Islet of Langerhans (tissue), 1 donor: ENCODE measurements around the gene RAB40C.

Experiments
- FAIRE-seq: peaks from one replicate; lab custom pipeline; 2011; peaks lifted over from hg19 to GRCh38; lab: Jason Lieb, UNC

RAB40C gene

GRCh38 chr16:617855-618254 is 28.0 kb downstream of the RAB40C start:
- no peak for FAIRE-seq

GRCh38 chr16:619476-620100 is 29.7 kb downstream of the RAB40C start:
- no peak for FAIRE-seq

GRCh38 chr16:620700-621525 is 31.0 kb downstream of the RAB40C start:
- no peak for FAIRE-seq

- FAIRE-seq = no peak
These were observed 31.8 kb downstream of the RAB40C start for GRCh38 chr16:621526-622105.

- no peak for FAIRE-seq
These were observed 33.0 kb downstream of the RAB40C start for GRCh38 chr16:622920-623280.

- no peak for FAIRE-seq
These were observed 34.7 kb downstream of the RAB40C start for GRCh38 chr16:624526-625070.

GRCh38 chr16:625117-625976 is 35.5 kb downstream of the RAB40C start:
- FAIRE-seq = no peak

- no peak for FAIRE-seq
These were observed 36.3 kb downstream of the RAB40C start for GRCh38 chr16:625977-626765.

- FAIRE-seq = no peak
These were observed 37.1 kb downstream of the RAB40C start for GRCh38 chr16:626787-627453.

- no peak for FAIRE-seq
These were observed 37.8 kb downstream of the RAB40C start for GRCh38 chr16:627454-628239.

- FAIRE-seq = no peak
These were observed 38.6 kb downstream of the RAB40C start for GRCh38 chr16:628321-629061.

GRCh38 chr16:629185-629832 is 39.4 kb downstream of the RAB40C start:
- no peak for FAIRE-seq

- no peak for FAIRE-seq
These were observed 40.0 kb downstream of the RAB40C start for GRCh38 chr16:629833-630248.

- FAIRE-seq = no peak
These were observed 40.5 kb downstream of the RAB40C start for GRCh38 chr16:630249-630814.

- no peak for FAIRE-seq
These were observed 41.0 kb downstream of the RAB40C start, which contains the start of gene WFIKKN1 for GRCh38 chr16:630815-631405. TSS of gene WFIKKN1 (plus strand) at chr16:630985. CDS start at chr16:631254, 269 bp downstream.

- FAIRE-seq = no peak
These were observed 42.0 kb downstream of the RAB40C start for GRCh38 chr16:631808-632358.

- FAIRE-seq = no peak
These were observed 42.8 kb downstream of the RAB40C start for GRCh38 chr16:632486-633335.
